H1 (cell line): ENCODE results near the gene NASP. TPM values are rescaled to one million over a fixed set of nuclear protein-coding genes. Genes with fewer than 3 reads are reported as not detected.

ENCODE experiments used
- CTCF ChIA-PET: fragments of 300-600 bp; sonication (Branson Sonifier 250); formaldehyde crosslinking; loops from one replicate; lab custom pipeline; 2021; ENCODE audit not compliant: partially characterized antibody; lab: Charles Lee
- POLR2A ChIA-PET: fragments of 300-600 bp; sonication (Branson Sonifier 250); formaldehyde crosslinking; loops from one replicate; lab custom pipeline; 2021; ENCODE audit warnings: inconsistent platforms; ENCODE audit not compliant: partially characterized antibody; lab: Charles Lee
- DNase-seq, 2 experiments: peaks; one replicate each; pipeline versions ENCODE4 v3.0.0 to v3.0.0-alpha.2; 2010 to 2022; ENCODE audit warnings: low spot score in 2 of 2, low read depth in 1 of 2, mixed read lengths in 1 of 2
- FAIRE-seq: peaks from 2 replicates; lab custom pipeline; 2011; peaks lifted over from hg19 to GRCh38; lab: Jason Lieb, UNC
- H2AFZ ChIP-seq: 2 replicates; pipeline ENCODE4 v1.8.1; 2012; ENCODE audit warnings: low read length, inconsistent platforms
- H2AK5ac ChIP-seq: 2 replicates; pipeline ENCODE4 v1.6.1; 2013; ENCODE audit warnings: low read depth, low read length
- H2BK120ac ChIP-seq: replicated peaks from 2 replicates; pipeline ENCODE3; 2013; ENCODE audit warnings: low read depth, low read length, inconsistent platforms
- H2BK12ac ChIP-seq: 2 replicates; pipeline ENCODE4 v1.6.1; 2013; ENCODE audit warnings: low read depth, low read length
- H2BK15ac ChIP-seq: 2 replicates; pipeline ENCODE4 v1.6.1; 2013; ENCODE audit warnings: low read length
- H2BK20ac ChIP-seq: 2 replicates; pipeline ENCODE4 v1.6.1; 2013; ENCODE audit warnings: low read length
- H2BK5ac ChIP-seq: 2 replicates; pipeline ENCODE4 v1.6.1; 2013; ENCODE audit warnings: low read depth, low read length
- H3K14ac ChIP-seq: 2 replicates; pipeline ENCODE4 v1.6.1; 2013; ENCODE audit warnings: inconsistent platforms; ENCODE audit not compliant: insufficient read length
- H3K18ac ChIP-seq: 2 replicates; pipeline ENCODE4 v1.6.1; 2013; ENCODE audit warnings: low read length; ENCODE audit errors: extremely low read depth
- H3K23ac ChIP-seq: 2 replicates; pipeline ENCODE4 v1.6.1; 2013; ENCODE audit warnings: inconsistent platforms; ENCODE audit not compliant: insufficient read length
- H3K23me2 ChIP-seq: 2 replicates; pipeline ENCODE4 v1.6.1; 2013; ENCODE audit warnings: low read depth, low read length
- H3K27ac ChIP-seq: 2 replicates; pipeline ENCODE4 v1.6.1; 2011; ENCODE audit warnings: low read depth, low read length, inconsistent platforms
- H3K27me3 ChIP-seq, 4 experiments: replicated peaks in 1 of 4; 1 replicate in 1 of 4; 2 replicates in 3 of 4; pipeline versions ENCODE4 v1.6.1 to v1.8.1; 2011 to 2013; ENCODE audit warnings: low read length in 3 of 4, mild to moderate bottlenecking in 3 of 4, inconsistent platforms in 2 of 4, mixed read lengths in 2 of 4, moderate library complexity in 1 of 4; ENCODE audit not compliant: control insufficient read depth in 3 of 4, insufficient read depth in 3 of 4; ENCODE audit errors: extremely low read depth in 1 of 4
- H3K36me3 ChIP-seq, 4 experiments: 2 replicates each; pipeline versions ENCODE4 v1.6.1 to v1.8.1; 2011 to 2013; ENCODE audit warnings: mild to moderate bottlenecking in 4 of 4, low read length in 3 of 4, moderate library complexity in 2 of 4, control low read depth in 1 of 4, inconsistent platforms in 1 of 4; ENCODE audit not compliant: insufficient read depth in 4 of 4, control insufficient read depth in 2 of 4
- H3K4ac ChIP-seq: replicated peaks from 2 replicates; pipeline ENCODE3; 2013; ENCODE audit warnings: low read length, low read depth, mixed read lengths, inconsistent platforms; ENCODE audit not compliant: insufficient read length
- H3K4me1 ChIP-seq, 4 experiments: replicated peaks in 1 of 4; 1 replicate in 1 of 4; 2 replicates in 3 of 4; pipeline versions ENCODE4 v1.6.1 to v1.8.1; 2011 to 2013; ENCODE audit warnings: low read length in 3 of 4, inconsistent platforms in 2 of 4, mixed read lengths in 1 of 4; ENCODE audit not compliant: insufficient read depth in 4 of 4, control insufficient read depth in 3 of 4
- H3K4me2 ChIP-seq, 2 experiments: 2 replicates each; pipeline versions ENCODE4 v1.6.1 to v1.8.1; 2011 to 2013; ENCODE audit warnings: low read depth in 2 of 2, low read length in 2 of 2, control low read depth in 1 of 2, inconsistent platforms in 1 of 2, mild to moderate bottlenecking in 1 of 2; ENCODE audit not compliant: insufficient read depth in 1 of 2
- H3K4me3 ChIP-seq, 4 experiments: fragments of 200-600, 300-600 bp in 1 of 4; sonication (generic), shearing (Covaris generic), sonication (Bioruptor Twin) in 1 of 4; 2 replicates each; pipeline versions ENCODE4 v1.5.1 to v1.8.1; 2011 to 2016; ENCODE audit warnings: low read length in 4 of 4, low read depth in 3 of 4, control low read depth in 2 of 4, inconsistent platforms in 2 of 4, mild to moderate bottlenecking in 2 of 4, mixed read lengths in 1 of 4, moderate library complexity in 1 of 4; ENCODE audit not compliant: insufficient read depth in 2 of 4; ENCODE audit errors: extremely low read depth in 1 of 4
- H3K56ac ChIP-seq: replicated peaks from 2 replicates; pipeline ENCODE3; 2013; ENCODE audit warnings: low read depth, mild to moderate bottlenecking, mixed read lengths, low read length, inconsistent platforms; ENCODE audit not compliant: insufficient read length
- H3K79me1 ChIP-seq: 2 replicates; pipeline ENCODE4 v1.6.1; 2013; ENCODE audit warnings: low read depth, low read length, control low read depth
- H3K79me2 ChIP-seq, 2 experiments: 2 replicates each; pipeline versions ENCODE4 v1.6.1 to v1.8.1; 2012 to 2013; ENCODE audit warnings: low read length in 2 of 2, mild to moderate bottlenecking in 2 of 2, inconsistent platforms in 1 of 2; ENCODE audit not compliant: insufficient read depth in 2 of 2, control insufficient read depth in 1 of 2
- H3K9ac ChIP-seq, 4 experiments: replicated peaks in 1 of 4; 1 replicate in 1 of 4; 2 replicates in 3 of 4; pipeline versions ENCODE4 v1.6.1 to v1.8.1; 2011 to 2013; ENCODE audit warnings: low read depth in 3 of 4, low read length in 3 of 4, control low read depth in 2 of 4, mild to moderate bottlenecking in 2 of 4, moderate library complexity in 2 of 4, inconsistent platforms in 1 of 4; ENCODE audit errors: extremely low read depth in 1 of 4
- H3K9me3 ChIP-seq, 2 experiments: 2 replicates each; pipeline versions ENCODE4 v1.6.1 to v1.8.1; 2012 to 2013; ENCODE audit warnings: mild to moderate bottlenecking in 2 of 2, moderate library complexity in 2 of 2, control low read depth in 1 of 2, inconsistent platforms in 1 of 2, low read depth in 1 of 2, low read length in 1 of 2, mixed read lengths in 1 of 2; ENCODE audit not compliant: insufficient read depth in 2 of 2
- H4K20me1 ChIP-seq, 2 experiments: replicated peaks in 1 of 2; 2 replicates each; pipeline versions ENCODE3 to v1.8.1; 2011 to 2013; ENCODE audit warnings: inconsistent platforms in 2 of 2, low read length in 2 of 2, mild to moderate bottlenecking in 1 of 2; ENCODE audit not compliant: insufficient read depth in 2 of 2, control insufficient read depth in 1 of 2
- H4K5ac ChIP-seq: 2 replicates; pipeline ENCODE4 v1.6.1; 2013; ENCODE audit warnings: low read length, low read depth, mixed read lengths, inconsistent platforms; ENCODE audit not compliant: insufficient read length
- H4K8ac ChIP-seq: 2 replicates; pipeline ENCODE4 v1.8.0; 2013; ENCODE audit warnings: mild to moderate bottlenecking, moderate library complexity, low read length, inconsistent platforms; ENCODE audit not compliant: insufficient read depth; ENCODE audit errors: extremely low read depth
- H4K91ac ChIP-seq: replicated peaks from 2 replicates; pipeline ENCODE3; 2013; ENCODE audit warnings: low read length, mixed read lengths, inconsistent platforms; ENCODE audit not compliant: insufficient read length
- CBX8 ChIP-seq: fragments of 300-800, 300-1000 bp; sonication (generic); IDR thresholded peaks from 2 replicates; pipeline ENCODE4 v1.7.1; 2016; ENCODE audit warnings: low read depth, low read length, borderline replicate concordance
- CTBP2 ChIP-seq: IDR thresholded peaks from 2 replicates; pipeline ENCODE4 v1.7.0; 2011; ENCODE audit warnings: borderline replicate concordance, mild to moderate bottlenecking, moderate library complexity, mixed read lengths, low read length; ENCODE audit not compliant: insufficient read depth, insufficient read length
- EP300 ChIP-seq, 2 experiments: IDR thresholded peaks; 1 replicate in 1 of 2; 2 replicates in 1 of 2; pipeline ENCODE4 v1.6.1; 2011 to 2012; ENCODE audit warnings: low read depth in 2 of 2, low read length in 2 of 2, mild to moderate bottlenecking in 2 of 2, borderline replicate concordance in 1 of 2, inconsistent platforms in 1 of 2, moderate library complexity in 1 of 2
- JUND ChIP-seq: IDR thresholded peaks from 2 replicates; pipeline ENCODE4 v1.6.1; 2011; ENCODE audit warnings: mild to moderate bottlenecking, improper control_type of control experiment, low read length
- POLR2A ChIP-seq, 2 experiments: IDR thresholded peaks; 1 replicate in 1 of 2; 2 replicates in 1 of 2; pipeline ENCODE4 v1.6.1; 2011; ENCODE audit warnings: low read depth in 2 of 2, low read length in 2 of 2, mild to moderate bottlenecking in 2 of 2; ENCODE audit errors: control extremely low read depth in 1 of 2
- RBBP5 ChIP-seq: IDR thresholded peaks from 2 replicates; pipeline ENCODE4 v1.7.1; 2012; ENCODE audit warnings: low read depth, mild to moderate bottlenecking, inconsistent platforms, low read length, moderate library complexity, borderline replicate concordance
- SP1 ChIP-seq: IDR thresholded peaks from 2 replicates; pipeline ENCODE4 v1.6.1; 2011; ENCODE audit warnings: low read depth, low read length
- SUZ12 ChIP-seq: fragments of 200-600 bp; sonication (generic); IDR thresholded peaks from 2 replicates; pipeline ENCODE4 v1.6.1; 2012; ENCODE audit warnings: mild to moderate bottlenecking, inconsistent platforms, low read length, moderate library complexity, mixed read lengths
- ZNF274 ChIP-seq: IDR thresholded peaks from 2 replicates; pipeline ENCODE4 v1.7.0; 2012; ENCODE audit warnings: low read length, borderline replicate concordance; ENCODE audit errors: extremely low read depth
- WGBS, 2 experiments: shearing (Covaris generic) in 1 of 2; methylation state at CpG; one replicate each; pipeline versions ENCODE4 v1.1.6 to v1.1.7; 2013 to 2015; ENCODE audit warnings: low lambda C conversion rate in 2 of 2, mixed read lengths in 2 of 2, inconsistent platforms in 1 of 2, low coverage in 1 of 2, missing lambda C conversion rate in 1 of 2; ENCODE audit not compliant: insufficient replicate concordance in 2 of 2, insufficient coverage in 1 of 2, insufficient read length in 1 of 2; ENCODE audit errors: extremely low coverage in 1 of 2, missing lambda C conversion rate in 1 of 2; 5-methylcytosine and 5-hydroxymethylcytosine counted together
- polyA plus RNA-seq, 7 experiments: library from polyadenylated mRNA; depleted of rRNA in 3 of 7; stranded (reverse) in 5 of 7; unstranded in 2 of 7; fragments of >200 nt in 5 of 7; fragments of 200-250 nt in 2 of 7; gene quantifications; 1 replicate in 5 of 7; 2 replicates in 1 of 7; 4 replicates in 1 of 7; pipeline versions ENCODE4 v1.2.1 to v1.2.3, GENCODE V29; 2011 to 2013; ENCODE audit warnings: missing spikeins in 2 of 7, mixed read lengths in 2 of 7
- total RNA-seq: library from RNA; stranded (reverse); fragmentation: NEBNext Ultra II Directional; extraction: Animal tissue kit (Norgen Biotek cat#: 25700); gene quantifications from 2 replicates; pipeline ENCODE4 v1.2.1, GENCODE V29; 2021
- TF ChIP-seq, protein P1 (sequence below), 3 experiments: IDR thresholded peaks; 1 replicate in 2 of 3; 2 replicates in 1 of 3; pipeline versions ENCODE4 v1.5.1 to v1.6.1; 2011; ENCODE audit warnings: low read length in 3 of 3, mild to moderate bottlenecking in 3 of 3, inconsistent platforms in 2 of 3, low read depth in 1 of 3, moderate library complexity in 1 of 3; ENCODE audit not compliant: insufficient read depth in 1 of 3; ENCODE audit errors: control extremely low read depth in 1 of 3

NASP gene
- total and polyA plus RNA-seq, 2 of the 8 experiments (the other 6 are each of a cell fraction or from before 2014, with no cell fraction given), result 263 to 647 TPM

DNA sequence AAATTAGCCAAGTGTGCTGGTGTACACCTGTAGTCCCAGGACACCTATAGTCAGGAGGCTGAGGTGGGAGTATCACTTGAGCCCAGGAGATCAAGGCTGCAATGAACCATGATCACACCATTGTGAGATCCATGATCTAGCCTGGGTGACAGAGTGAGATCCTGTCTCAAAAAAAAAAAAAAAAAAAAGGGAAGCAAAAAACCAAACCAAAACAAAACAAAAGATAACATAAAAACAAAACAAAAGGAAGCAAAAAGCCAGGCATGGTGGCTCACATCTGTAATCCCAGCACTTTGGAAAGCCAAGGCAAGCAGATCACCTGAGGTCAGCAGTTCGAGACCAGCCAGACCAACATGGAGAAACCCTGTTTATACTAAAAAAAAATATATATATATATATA, 42.6 kb upstream of the NASP start:
- ChIA-PET POLR2A (interaction anchor here (1.1 to 35.7 kb wide), 3 partner anchors 10 to 20 kb away, joined by 6 to 741 read pairs (median 10); partner anchors contain the start of genes AKR1A1 and PRDX1), CTCF (no interaction called here)
- Histone ChIP-seq H3K18ac (no peak overlapping the region), H3K4me3 (no peak overlapping the region), H2BK5ac (no peak overlapping the region), H2BK120ac (no peak overlapping the region), H3K4me2 (no peak overlapping the region), H3K9ac (no peak overlapping the region), H3K79me1 (no peaks in the 10 kb centered on the region), H3K56ac (no peak overlapping the region), H4K5ac (no peak overlapping the region), H3K14ac (no peak overlapping the region), H2BK12ac (no peak overlapping the region), H3K4me1 (peaks cover 0 to 5% (median 2%) of the 10 kb centered on the region in 4 experiments; a peak in 4 of 7 replicates), H3K36me3 (no peaks in the 10 kb centered on the region), H3K27me3 (no peaks in the 10 kb centered on the region), H3K79me2 (no peaks in the 10 kb centered on the region), H2BK20ac (no peak overlapping the region), H3K23me2 (no peaks in the 10 kb centered on the region), H2AK5ac (no peak overlapping the region), H4K8ac (no peak overlapping the region), H4K20me1 (no peaks in the 10 kb centered on the region), H3K9me3 (no peaks in the 10 kb centered on the region), H3K23ac (no peak overlapping the region), H2BK15ac (no peak overlapping the region), H2AFZ (no peak overlapping the region), H3K27ac (no peak overlapping the region), H4K91ac (no peak overlapping the region), H3K4ac (no peak overlapping the region)
- 100% methylated on average over 1 of the region's 1 CpG; no CpG with 5 or more reads in 1 of the 2 experiments for WGBS, 2 experiments
- FAIRE-seq, result no peak
- no peak for DNase-seq
- TF ChIP-seq RBBP5 (no peak), EP300 (IDR thresholded peaks at IDR 0.05; ENCODE audit: borderline replicate concordance in 1 of 2, low read depth in 2 of 2, low read length in 2 of 2) (no peak), JUND (no peak), SUZ12 (no peak), CTBP2 (no peak), SP1 (no peak), CBX8 (no peak), POLR2A (IDR thresholded peaks at IDR 0.05; ENCODE audit: control extremely low read depth in 1 of 2, low read depth in 2 of 2, low read length in 2 of 2) (no peak), ZNF274 (no peak)
- TF ChIP-seq, protein P1, sequence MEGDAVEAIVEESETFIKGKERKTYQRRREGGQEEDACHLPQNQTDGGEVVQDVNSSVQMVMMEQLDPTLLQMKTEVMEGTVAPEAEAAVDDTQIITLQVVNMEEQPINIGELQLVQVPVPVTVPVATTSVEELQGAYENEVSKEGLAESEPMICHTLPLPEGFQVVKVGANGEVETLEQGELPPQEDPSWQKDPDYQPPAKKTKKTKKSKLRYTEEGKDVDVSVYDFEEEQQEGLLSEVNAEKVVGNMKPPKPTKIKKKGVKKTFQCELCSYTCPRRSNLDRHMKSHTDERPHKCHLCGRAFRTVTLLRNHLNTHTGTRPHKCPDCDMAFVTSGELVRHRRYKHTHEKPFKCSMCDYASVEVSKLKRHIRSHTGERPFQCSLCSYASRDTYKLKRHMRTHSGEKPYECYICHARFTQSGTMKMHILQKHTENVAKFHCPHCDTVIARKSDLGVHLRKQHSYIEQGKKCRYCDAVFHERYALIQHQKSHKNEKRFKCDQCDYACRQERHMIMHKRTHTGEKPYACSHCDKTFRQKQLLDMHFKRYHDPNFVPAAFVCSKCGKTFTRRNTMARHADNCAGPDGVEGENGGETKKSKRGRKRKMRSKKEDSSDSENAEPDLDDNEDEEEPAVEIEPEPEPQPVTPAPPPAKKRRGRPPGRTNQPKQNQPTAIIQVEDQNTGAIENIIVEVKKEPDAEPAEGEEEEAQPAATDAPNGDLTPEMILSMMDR (IDR thresholded peaks at IDR 0.05; ENCODE audit: control extremely low read depth in 1 of 3, insufficient read depth in 1 of 3, low read depth in 1 of 3, low read length in 3 of 3), result no peak
